DMS79 treated with DMSO at 0.1 percent for 48 hours (cell line): ENCODE measurements around the gene GET4.
"Not testable (repeated sequence)": the region's sequence is repeated elsewhere in the genome, so short reads cannot be mapped to it uniquely, and the experiment has no call there.

Experiments
- DNase-seq: peaks from one replicate; lab custom pipeline; 2025; lab: John Stamatoyannopoulos, UW

Gene GET4

DNA sequence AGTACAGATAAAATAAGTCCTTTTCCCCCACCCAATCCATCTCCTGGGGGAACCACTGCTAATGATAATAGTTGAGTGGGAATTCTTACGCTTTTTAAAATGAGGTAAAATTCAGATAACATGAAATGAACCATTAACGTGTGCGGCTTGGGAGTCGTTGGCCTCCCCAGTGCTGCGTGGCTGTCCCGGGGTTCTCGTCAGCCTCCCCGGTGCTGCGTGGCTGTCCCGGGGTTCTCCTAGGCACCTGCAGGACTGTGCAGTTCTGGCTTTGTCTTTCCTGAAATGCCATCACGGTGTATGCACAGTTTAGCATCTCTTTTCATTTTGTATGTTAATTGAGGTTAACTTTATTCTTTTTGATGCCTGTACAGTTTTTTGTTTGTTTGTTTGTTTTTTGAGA is 30.6 kb upstream of the GET4 start:
- no peak for DNase-seq

DNA sequence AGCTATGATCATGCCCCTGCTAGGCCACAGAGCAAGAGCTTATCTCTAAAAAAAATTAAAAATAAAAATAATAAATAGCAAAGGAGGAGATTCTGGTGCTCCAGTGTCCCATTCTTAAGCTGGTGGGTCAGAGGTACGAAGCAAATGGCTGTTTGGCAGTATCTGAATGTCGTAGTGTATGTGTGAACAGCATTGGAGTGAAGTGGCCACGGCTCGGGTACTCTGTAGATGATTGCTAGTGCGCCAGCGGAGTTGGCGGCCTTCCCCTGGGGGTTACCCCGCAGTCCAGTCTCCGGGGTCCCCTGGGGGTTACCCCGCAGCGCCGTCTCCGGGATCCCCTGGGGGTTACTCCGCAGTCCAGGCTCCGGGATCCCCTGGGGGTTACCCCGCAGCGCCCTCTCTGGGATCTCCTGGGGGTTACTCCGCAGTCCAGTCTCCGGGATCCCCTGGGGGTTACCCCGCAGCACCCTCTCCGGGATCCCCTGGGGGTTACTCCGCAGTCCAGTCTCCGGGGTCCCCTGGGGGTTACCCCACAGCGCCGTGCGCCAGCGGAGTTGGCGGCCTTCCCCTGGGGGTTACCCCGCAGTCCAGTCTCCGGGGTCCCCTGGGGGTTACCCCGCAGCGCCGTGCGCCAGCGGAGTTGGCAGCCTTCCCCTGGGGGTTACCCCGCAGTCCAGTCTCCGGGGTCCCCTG is 29.2 kb upstream of the GET4 start:
- DNase-seq, result not testable (repeated sequence)

DNA sequence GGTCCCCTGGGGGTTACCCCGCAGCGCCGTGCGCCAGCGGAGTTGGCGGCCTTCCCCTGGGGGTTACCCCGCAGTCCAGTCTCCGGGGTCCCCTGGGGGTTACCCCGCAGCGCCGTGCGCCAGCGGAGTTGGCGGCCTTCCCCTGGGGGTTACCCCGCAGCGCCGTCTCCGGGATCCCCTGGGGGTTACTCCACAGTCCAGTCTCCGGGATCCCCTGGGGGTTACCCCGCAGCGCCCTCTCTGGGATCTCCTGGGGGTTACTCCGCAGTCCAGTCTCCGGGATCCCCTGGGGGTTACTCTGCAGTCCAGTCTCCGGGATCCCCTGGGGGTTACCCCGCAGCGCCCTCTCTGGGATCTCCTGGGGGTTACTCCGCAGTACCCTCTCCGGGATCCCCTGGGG is 28.6 kb upstream of the GET4 start:
- DNase-seq, result not testable (repeated sequence)

DNA sequence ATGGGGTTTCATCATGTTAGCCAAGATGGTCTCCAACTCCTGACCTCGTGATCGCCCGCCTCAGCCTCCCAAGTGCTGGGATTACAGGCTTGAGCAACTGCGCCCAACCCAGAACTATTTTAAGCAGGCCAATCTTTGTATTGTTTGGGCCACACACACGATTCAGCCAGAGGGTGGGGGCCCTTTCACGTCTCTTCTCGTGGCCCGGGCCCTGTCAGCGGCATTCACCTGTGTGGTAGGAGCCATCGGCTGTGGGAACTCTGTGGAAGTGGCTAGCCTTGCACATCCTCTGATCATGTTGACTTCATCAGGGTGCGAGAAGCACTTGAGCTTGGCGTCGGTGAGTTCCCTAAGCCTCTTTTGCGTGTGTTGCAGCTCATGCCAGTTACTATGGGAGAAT is 27.2 kb upstream of the GET4 start:
- no peak for DNase-seq

DNA sequence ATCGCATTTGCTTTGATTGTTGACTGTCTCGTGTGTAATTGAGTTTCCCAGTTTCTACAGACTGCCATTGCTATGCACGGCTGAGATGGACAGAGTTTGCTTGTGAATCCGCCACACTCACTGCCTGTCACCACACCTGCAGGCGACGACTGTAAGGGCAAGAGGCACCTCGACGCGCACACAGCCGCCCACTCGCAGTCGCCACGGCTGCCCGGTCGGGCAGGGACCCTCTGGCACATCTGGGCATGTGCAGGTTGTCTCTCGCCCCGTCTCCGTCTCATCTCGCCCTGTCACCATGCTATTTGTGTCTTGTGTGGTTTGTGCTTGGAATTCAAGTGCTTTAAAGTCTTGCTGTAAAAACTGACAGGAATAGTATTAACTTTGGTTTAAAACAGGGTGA is 26.6 kb upstream of the GET4 start:
- no peak for DNase-seq

DNA sequence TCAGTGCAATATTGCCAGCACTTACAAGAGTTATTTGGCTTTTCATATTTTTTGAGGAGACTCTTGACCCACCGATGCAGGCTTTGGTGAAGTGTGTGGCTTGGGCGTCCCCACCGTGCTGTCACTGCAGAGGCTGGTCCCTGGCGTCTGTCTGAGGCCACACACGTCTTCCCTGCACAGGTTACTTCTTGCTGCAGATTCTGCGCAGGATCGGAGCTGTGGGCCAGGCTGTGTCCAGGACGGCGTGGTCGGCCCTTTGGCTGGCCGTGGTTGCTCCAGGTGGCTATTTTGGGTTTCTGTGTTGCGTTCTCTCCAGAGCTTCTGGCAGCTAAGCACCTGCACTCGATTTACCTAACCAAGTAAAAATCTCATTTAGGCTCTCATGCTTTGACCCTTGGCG is 25.1 kb upstream of the GET4 start:
- no peak for DNase-seq

DNA sequence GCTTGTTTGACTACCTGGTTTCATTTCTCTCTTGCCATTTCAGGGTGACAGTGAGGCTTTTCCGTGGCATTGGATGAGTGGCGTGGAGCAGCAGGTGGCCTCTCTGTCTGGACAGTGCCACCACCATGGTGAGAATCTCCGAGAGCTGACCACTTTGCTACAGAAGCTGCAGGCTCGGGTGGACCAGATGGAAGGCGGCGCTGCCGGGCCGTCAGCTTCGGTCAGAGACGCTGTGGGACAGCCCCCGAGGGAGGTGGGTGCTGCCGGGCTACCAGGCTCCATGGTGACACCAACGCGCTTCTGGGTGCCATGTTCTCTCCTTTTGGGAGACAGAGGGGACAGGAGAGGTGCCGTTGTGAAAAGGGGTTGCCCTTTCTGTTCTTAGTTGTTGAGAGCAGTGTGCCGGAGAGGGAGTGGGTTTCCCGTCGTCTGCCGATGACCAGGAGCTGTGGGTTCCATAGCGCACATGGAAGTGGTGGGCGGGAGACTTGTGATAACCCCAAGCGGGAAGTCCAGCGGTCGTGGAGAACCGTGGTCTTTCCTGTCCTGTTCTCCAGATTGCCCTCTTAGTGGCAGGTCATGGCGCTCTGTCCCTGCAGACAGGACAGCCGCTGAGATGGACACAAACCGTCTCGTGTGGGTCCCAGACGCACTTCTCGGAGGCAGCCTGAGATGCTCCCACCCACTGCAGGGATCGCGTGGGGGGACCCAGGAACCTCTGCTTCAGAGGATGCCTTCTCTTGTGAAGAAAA is 22.8 kb upstream of the GET4 start:
- DNase-seq, result no peak

DNA sequence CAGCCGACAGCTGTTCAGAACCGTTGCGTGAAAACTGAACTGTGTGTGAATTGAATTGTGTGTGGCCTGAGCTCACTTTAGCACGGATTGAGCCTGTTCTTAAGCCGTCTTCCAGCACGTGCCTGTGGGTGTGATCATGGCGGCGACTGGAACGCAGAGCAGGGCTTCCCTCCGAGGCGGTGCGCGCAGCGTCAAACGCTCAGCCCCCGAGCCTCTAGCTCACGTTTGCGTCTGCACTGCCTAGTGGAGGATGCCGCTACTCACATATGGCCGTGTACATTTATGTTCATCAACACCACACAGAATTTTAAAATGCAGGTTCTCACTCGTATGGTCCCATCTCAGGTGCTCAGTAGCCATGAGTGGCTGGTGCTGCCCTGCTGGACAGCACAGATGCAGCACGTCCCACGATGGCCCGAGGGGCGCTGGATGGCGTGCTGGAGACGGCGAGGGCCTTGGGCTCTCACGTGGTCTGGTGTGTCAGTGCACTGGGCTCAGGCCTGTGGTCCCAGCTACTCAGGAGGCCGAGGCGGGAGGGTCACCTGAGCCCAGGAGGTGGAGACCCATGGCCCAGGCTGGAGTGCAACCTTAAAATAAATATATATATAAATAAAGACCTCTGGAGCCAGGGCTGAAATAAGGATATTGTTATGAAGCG is 22.1 kb upstream of the GET4 start:
- no peak for DNase-seq

DNA sequence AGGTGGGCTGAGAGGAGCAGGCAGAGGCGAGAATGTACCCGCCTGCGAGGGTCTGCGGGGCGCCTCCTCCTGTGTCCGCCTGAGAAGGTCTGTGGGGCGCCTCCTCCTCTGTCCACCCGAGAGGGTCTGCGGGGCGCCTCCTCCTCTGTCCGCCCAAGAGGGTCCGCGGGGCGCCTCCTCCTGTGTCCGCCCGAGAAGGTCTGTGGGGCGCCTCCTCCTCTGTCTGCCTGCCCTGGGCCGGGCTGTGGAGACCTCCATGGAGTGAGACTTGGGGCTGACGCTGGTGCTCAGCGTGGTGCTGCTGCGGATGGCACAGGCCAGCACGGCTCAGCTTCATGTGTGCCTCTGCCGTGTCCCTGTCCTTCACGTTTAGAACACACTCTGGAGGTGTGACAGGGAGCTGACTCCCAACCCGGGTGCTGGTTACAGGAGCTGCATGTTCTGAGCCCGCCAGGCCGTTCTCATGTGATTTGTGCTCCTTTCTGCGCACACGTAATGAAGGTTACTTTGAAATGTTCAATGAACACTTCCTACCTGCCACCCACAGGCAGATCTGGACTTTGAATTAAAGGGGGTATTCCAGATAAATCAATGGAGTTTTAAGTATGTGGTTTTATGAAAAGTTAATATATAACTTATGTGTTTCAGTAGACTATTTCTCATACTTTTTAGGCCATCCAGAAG is 20.5 kb upstream of the GET4 start:
- no peak for DNase-seq

DNA sequence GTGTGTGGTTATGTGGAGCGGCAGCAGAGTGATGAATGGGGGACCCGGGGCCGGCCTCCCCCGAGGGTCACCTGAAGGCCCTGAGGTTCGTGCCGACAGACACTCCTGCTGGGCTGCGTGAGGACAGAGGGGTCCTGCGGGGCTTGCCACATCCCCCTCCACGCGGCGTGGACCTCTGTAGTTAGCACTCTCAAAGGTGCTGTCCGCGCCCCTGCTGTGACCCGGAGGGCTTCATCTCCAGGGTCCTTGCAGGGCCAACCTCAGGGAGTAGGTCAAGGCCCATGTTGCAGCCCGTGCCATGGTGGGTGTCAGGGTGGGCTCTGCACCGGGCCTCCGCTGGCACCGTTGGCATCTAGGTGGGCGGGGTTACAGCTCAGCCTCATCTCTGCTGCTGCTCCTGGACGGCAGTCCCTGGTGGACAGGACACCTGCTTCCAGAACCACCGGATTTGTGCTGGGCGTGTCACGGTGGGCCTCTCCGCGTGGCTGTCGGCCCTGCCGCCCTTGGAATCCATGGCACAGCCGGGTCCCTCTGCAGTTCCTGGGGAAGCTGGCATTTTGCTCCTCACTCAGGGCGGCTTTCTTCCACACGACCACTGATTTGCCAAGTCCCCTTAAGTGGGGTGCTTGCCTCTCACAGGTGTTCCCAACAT is 19.8 kb upstream of the GET4 start:
- DNase-seq, result no peak

DNA sequence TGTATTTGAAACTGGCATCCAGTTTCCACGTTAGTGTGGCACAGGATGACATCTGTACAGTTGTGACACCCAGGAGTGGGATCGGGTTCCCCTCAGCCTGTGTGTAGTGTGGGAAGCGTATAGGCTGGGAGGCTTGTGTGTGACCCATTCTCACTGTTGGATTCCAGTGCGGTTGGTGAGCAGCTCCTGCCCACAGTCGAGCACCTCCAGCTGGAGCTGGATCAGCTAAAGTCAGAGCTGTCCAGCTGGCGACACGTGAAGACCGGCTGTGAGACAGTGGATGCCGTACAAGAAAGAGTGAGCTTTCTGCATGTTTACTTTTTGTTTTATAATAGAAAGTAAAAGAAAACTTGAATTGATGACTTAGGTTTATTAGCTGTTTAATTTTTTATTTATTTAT is 18.7 kb upstream of the GET4 start:
- no peak for DNase-seq

DNA sequence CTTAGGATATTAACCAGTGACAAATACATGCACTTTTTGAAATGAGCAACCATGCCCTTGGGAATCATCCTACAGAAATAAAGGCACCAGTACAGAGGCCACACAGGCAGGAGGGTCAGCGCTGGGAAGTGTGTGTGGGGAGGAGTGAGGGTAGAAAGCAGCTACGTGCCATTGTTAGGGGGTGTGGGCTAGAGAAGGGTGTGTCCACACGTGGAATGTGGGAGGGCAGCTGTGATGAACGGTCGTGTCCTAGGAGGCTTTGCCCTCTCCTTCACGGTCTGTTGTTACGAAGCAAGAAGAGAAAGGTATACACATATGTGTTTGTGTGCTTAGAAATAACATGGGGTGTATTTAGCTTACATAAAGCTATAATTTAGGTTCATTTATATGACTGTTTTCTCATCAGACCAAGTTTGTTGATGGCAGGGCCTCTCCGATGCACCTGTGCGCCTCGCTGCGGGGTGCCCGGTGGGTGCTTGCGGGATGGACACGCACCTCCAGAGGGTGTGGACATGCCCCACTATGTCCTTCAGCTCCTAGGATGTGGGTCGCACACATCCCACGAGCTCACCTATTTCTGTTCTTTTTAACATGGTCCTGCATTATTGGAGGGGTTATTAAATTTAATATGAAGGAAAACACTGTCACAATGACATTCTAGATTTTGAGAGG is 16.9 kb upstream of the GET4 start:
- no peak for DNase-seq

DNA sequence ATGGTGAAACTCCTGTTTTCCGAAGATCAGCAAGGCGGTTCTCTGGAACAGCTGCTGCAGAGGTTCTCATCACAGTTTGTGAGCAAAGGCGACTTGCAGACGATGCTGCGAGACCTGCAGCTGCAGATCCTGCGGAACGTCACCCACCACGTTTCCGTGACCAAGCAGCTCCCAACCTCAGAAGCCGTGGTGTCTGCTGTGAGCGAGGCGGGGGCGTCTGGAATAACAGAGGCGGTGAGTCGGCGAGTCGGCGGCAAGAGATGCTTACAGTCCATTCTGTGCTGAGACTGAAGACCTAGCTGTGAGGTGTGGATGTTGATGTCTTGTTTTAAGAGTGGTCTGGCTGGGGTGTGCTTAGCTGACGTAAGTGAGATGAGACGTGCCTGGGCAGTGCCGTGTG is 16.2 kb upstream of the GET4 start:
- DNase-seq, result no peak

DNA sequence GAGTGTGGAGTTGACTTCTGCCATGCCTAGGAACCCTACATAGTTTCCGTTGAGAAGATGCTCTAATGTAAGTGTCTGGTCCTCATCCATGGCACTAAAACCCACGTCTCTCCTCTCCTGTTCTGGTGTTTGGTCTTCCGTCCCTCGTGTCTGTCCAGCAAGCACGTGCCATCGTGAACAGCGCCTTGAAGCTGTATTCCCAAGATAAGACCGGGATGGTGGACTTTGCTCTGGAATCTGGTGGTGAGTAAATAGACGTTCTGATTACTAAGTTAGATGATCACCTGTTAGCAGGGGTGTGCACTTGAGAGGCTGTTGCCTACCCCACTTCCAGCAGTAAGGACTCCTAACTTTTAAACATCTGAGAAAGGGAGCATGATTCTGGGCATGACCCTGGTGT is 15.1 kb upstream of the GET4 start:
- DNase-seq, result no peak

DNA sequence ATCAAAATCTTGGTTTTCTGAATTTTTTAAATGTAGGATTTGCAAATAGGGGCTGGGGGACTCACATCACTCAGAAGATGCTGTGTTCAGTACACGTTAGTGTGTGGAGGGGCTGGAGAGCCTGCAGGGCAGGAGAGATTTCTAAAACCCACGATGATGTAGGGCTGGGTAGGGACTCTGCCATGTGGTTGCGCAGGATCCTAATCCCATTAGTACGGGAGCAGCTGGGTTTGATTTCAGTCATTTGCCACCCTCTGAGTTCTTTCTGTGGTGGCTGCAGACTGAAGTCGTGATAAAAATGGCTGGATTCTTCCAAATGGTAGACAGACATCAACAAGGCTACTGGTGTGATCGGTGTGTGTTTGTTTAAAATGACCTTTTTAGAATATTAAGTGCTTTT is 14.2 kb upstream of the GET4 start:
- no peak for DNase-seq

DNA sequence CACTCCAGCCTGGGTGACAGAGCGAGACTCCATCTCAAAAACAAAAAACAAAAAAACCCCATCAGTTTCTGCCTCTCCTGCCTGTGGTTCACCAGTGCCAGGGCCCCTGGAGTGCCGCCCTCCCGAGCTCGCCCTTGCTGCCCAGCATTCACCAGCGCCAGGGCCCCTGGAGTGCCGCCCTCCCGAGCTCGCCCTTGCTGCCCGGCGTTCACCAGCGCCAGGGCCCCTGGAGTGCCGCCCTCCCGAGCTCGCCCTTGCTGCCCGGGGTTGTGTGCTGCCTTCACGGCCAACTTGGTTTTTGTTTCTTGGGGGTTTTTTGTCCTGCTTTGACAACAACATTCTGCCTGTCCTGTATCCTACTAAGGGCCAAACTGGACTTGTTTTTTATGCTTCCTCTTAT is 13.2 kb upstream of the GET4 start:
- DNase-seq, result no peak

DNA sequence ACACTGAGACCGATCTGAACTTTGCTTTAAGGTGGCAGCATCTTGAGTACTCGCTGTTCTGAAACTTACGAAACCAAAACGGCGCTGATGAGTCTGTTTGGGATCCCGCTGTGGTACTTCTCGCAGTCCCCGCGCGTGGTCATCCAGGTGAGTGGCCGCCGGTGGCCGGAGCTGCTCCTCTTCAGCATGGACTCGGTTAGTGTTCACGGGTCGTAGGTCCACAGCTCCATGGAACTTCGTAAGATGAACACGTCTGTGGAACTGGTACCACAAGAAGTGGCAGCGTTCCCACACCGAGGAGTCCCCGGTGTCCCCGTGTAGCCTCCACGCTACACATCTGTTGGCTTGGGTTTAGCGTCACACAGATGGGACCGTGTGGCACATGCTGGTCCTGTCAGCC is 10.4 kb upstream of the GET4 start:
- DNase-seq, result no peak

DNA sequence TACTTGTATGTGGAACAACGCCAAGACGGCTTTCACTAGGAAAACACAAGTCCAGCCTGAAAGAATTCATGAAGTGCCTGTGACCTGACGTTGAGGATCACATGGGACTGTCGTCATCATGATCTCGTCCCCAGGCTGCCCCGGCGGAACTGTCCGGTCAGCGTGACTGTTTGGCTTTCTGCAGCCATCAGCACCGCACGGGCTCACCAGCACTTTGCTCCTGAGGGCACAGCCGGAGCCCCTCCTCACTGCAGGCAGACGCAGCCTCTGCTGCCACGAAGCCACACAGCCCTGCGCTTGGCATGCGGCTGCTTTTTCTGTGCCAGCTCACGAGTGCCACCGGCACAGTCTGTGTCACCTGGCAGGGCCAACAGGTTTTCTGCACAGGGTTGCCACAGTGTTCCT is 9.4 kb upstream of the GET4 start:
- no peak for DNase-seq

DNA sequence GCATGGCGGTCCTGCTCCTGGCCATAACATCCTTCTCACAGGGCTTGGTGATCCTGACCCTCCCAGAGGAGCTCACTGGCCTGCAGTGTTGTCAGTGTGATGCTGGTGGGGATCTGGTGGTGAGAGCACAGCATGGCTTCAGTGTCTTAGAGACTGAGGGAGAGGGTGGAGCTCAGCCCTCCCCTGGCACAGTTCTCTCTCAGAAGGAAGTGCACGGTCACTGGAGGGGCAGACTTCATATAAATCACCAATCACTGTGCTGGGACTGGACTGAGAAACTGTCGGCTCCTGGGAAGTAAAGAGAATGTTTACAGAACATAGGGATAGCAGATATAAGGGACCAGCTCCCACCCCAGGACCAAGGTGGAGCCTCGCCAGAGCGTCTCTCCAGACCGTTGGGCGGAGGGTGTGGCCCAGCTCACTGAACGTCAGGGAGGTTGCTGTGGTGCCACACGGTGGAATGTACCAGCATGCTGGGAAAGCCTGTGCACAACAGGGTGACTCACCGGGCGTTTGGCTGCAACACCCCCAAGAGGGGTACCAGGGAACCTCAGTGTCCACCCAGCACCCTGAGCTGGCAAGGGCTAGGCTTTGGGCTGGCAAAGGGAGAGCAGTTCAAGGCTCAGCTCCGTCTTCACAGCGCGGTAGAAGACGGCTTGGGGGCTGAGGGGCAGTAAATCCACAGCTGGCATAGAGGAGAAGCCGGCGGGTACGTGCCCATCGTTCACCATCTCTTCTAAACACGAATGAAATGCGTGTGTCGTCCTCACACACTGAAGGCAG is 8.8 kb upstream of the GET4 start:
- no peak for DNase-seq

DNA sequence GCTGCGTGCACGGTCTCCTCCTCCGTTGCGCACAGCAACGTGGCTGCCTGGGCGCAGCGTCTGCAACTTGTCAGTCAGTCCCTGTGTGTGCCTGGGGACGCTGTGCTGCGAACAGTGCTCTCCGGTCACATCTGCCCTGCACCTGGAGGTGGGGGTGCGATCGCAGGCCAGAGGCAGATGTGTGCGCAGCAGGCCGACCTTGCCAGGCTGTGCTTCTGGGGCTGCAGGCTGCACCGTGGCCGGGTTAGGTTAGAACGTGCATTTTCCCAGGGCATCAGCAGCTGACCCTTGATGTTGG is 8.2 kb upstream of the GET4 start:
- no peak for DNase-seq

DNA sequence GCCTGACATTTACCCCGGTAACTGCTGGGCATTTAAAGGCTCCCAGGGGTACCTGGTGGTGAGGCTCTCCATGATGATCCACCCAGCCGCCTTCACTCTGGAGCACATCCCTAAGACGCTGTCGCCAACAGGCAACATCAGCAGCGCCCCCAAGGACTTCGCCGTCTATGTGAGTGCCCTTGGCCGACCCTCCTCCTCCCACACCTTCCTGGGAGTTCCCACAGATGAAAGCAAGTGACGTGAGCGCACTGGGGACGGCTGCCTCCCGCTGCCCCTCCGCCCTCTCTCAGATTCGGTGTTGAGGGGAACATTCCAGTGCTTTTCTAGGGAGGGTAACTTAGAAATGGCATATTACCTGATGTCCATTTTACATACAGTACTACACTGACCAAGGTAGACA is 7.0 kb upstream of the GET4 start:
- DNase-seq, result no peak
